Parathyroid adenoma (tissue), 2 donors: ENCODE data around the gene CTRL.

Experiments used
- H2AFZ ChIP-seq: fragments of 300-600 bp; sonication (generic); one replicate; pipeline ENCODE4 v1.7.0; 2017; ENCODE audit warnings: antibody characterized with exemption, mild to moderate bottlenecking
- H3K27ac ChIP-seq: fragments of 300-600 bp; sonication (generic); one replicate; pipeline ENCODE4 v1.7.0; 2017
- H3K27me3 ChIP-seq: fragments of 300-600 bp; sonication (generic); one replicate; pipeline ENCODE4 v1.7.0; 2017; ENCODE audit warnings: low read length; ENCODE audit not compliant: control insufficient read depth, insufficient read depth
- H3K36me3 ChIP-seq: fragments of 300-600 bp; sonication (generic); one replicate; pipeline ENCODE4 v1.7.0; 2017; ENCODE audit warnings: low read length; ENCODE audit not compliant: control insufficient read depth, insufficient read depth
- H3K4me1 ChIP-seq: fragments of 300-600 bp; sonication (generic); one replicate; pipeline ENCODE4 v1.7.0; 2017; ENCODE audit warnings: control low read depth
- H3K4me2 ChIP-seq: fragments of 300-600 bp; sonication (generic); one replicate; pipeline ENCODE4 v1.7.0; 2017; ENCODE audit warnings: low read length
- H3K4me3 ChIP-seq: fragments of 300-600 bp; sonication (generic); one replicate; pipeline ENCODE4 v1.7.0; 2017; ENCODE audit warnings: low read depth, low read length
- H3K79me2 ChIP-seq: fragments of 300-600 bp; sonication (generic); one replicate; pipeline ENCODE4 v1.7.0; 2017; ENCODE audit warnings: control low read depth
- H3K9ac ChIP-seq: fragments of 300-600 bp; sonication (generic); one replicate; pipeline ENCODE4 v1.7.0; 2017; ENCODE audit warnings: mild to moderate bottlenecking
- H3K9me3 ChIP-seq: fragments of 300-600 bp; sonication (generic); one replicate; pipeline ENCODE4 v1.7.0; 2017; ENCODE audit warnings: low read length; ENCODE audit not compliant: control insufficient read depth
- CTCF ChIP-seq: fragments of 300-600 bp; sonication (generic); IDR thresholded peaks from one replicate; pipeline ENCODE4 v1.7.0; 2017; ENCODE audit warnings: antibody characterized with exemption, mild to moderate bottlenecking
- donor health status: primary hyperparathyroidism.

Gene CTRL

GRCh38 chr16:67882374-67883145 is 49.1 kb downstream of the CTRL start:
- H3K4me2 ChIP-seq = no peak overlapping the region
- no peak overlapping the region for H2AFZ ChIP-seq
- H3K36me3 ChIP-seq = no peaks in the 10 kb centered on the region
- H3K27ac ChIP-seq = no peak overlapping the region
- no peak overlapping the region for H3K9ac ChIP-seq
- H3K27me3 ChIP-seq = no peaks in the 10 kb centered on the region
- no peaks in the 10 kb centered on the region for H3K4me1 ChIP-seq
- no peaks in the 10 kb centered on the region for H3K9me3 ChIP-seq
- no peak for TF ChIP-seq CTCF
- H3K4me3 ChIP-seq = no peak overlapping the region
- H3K79me2 ChIP-seq = no peaks in the 10 kb centered on the region

DNA sequence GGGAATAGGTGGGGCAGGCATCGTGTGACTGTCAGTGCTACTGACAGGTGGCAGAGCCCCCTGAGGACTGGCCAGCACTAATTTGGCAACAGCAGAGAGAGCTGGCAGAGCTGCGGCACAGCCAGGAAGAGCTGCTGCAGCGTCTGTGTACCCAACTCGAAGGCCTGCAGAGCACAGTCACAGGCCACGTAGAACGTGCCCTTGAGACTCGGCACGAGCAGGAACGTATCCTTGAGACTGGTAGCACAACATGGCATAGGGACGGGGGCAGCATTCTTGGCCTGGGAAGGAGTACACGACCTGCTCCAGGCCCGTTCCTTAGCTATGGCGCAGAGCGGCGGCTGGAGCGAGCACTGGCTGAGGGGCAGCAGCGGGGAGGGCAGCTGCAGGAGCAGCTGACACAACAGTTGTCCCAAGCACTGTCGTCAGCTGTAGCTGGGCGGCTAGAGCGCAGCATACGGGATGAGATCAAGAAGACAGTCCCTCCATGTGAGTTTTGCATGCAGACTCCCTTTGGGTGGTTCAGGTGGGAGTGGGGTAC is 50.0 kb downstream of the CTRL start:
- H2AFZ ChIP-seq = no peak overlapping the region
- H3K36me3 ChIP-seq = no peaks in the 10 kb centered on the region
- no peak for TF ChIP-seq CTCF
- H3K9me3 ChIP-seq = no peaks in the 10 kb centered on the region
- H3K27ac ChIP-seq = no peak overlapping the region
- no peak overlapping the region for H3K9ac ChIP-seq
- H3K4me2 ChIP-seq = no peak overlapping the region
- H3K4me3 ChIP-seq = no peak overlapping the region
- no peaks in the 10 kb centered on the region for H3K27me3 ChIP-seq
- H3K79me2 ChIP-seq = no peaks in the 10 kb centered on the region
- no peaks in the 10 kb centered on the region for H3K4me1 ChIP-seq

- no peak overlapping the region for H3K4me2 ChIP-seq
- no peaks in the 10 kb centered on the region for H3K27me3 ChIP-seq
- H3K4me1 ChIP-seq = no peaks in the 10 kb centered on the region
- H3K9me3 ChIP-seq = no peaks in the 10 kb centered on the region
- H2AFZ ChIP-seq = no peak overlapping the region
- no peak for TF ChIP-seq CTCF
- no peaks in the 10 kb centered on the region for H3K36me3 ChIP-seq
- H3K9ac ChIP-seq = no peak overlapping the region
- no peak overlapping the region for H3K4me3 ChIP-seq
- no peaks in the 10 kb centered on the region for H3K79me2 ChIP-seq
- H3K27ac ChIP-seq = no peak overlapping the region
Measured at GRCh38 chr16:67880584-67880983, 51.1 kb downstream of the CTRL start.

GRCh38 chr16:67879936-67880335 is 51.7 kb downstream of the CTRL start:
- no peaks in the 10 kb centered on the region for H3K4me1 ChIP-seq
- TF ChIP-seq CTCF = no peak
- H3K4me2 ChIP-seq = no peak overlapping the region
- H2AFZ ChIP-seq = no peak overlapping the region
- peaks cover 2% of the 10 kb centered on the region for H3K79me2 ChIP-seq
- H3K4me3 ChIP-seq = no peak overlapping the region
- H3K27ac ChIP-seq = no peak overlapping the region
- H3K27me3 ChIP-seq = no peaks in the 10 kb centered on the region
- H3K36me3 ChIP-seq = no peaks in the 10 kb centered on the region
- no peak overlapping the region for H3K9ac ChIP-seq
- H3K9me3 ChIP-seq = no peaks in the 10 kb centered on the region
